ENCODE results near the gene NMS. TPM values are rescaled to one million over a fixed set of nuclear protein-coding genes. Genes with fewer than 3 reads are reported as not detected.

Gene NMS
- total and polyA plus RNA-seq, 10 of the 15 experiments (the other 5 are each of a cell fraction or from before 2014, with no cell fraction given), result not detected

GRCh38 chr2:100526868-100527267 is 56.6 kb downstream of the NMS start:
- H3K4me1 ChIP-seq (ENCODE audit: control insufficient read depth, insufficient read depth, low read length), result no peaks in the 10 kb centered on the region
- peaks cover 0 to 2% of the 10 kb centered on the region in 2 experiments; a peak in 1 of 4 replicates for H3K27me3 ChIP-seq (replicated peaks in 1 of 2; ENCODE audit: control insufficient read depth in 2 of 2, insufficient read depth in 2 of 2, low read length in 1 of 2)
- H2AFZ ChIP-seq (ENCODE audit: control insufficient read depth, low read depth, low read length), result no peak overlapping the region
- in situ Hi-C loops (cut with MboI), result no loop called here
- WGBS (ENCODE audit: insufficient coverage, insufficient replicate concordance, low lambda C conversion rate, missing lambda C conversion rate), result 27% methylated on average over 1 of the region's 1 CpG
- H3K36me3 ChIP-seq (ENCODE audit: control insufficient read depth in 2 of 2, insufficient read depth in 2 of 2, low read length in 1 of 2), result no peaks in the 10 kb centered on the region
- TF ChIP-seq HSF1 (IDR thresholded peaks at IDR 0.05; ENCODE audit: low read depth, low read length), result no peak
- no peak overlapping the region for H3K27ac ChIP-seq (ENCODE audit: control insufficient read depth, insufficient read depth)
- H3K4me3 ChIP-seq, result no peak overlapping the region
- ChIA-PET CTCF (interaction anchor here (1.1 to 1.2 kb wide), 2 partner anchors 12 to 23 kb away, joined by 3 read pairs; no protein-coding TSS in a partner anchor), SMC1A (ENCODE audit: uncharacterized antibody, unreplicated experiment) (no interaction called here), POLR2A (no interaction called here), RAD21 (ENCODE audit: unreplicated experiment) (no interaction called here)
- H3K9me3 ChIP-seq (replicated peaks; ENCODE audit: control insufficient read depth, insufficient read depth, low read length), result no peaks in the 10 kb centered on the region
- H4K20me1 ChIP-seq (ENCODE audit: control insufficient read depth, insufficient read depth), result no peaks in the 10 kb centered on the region
- intact Hi-C loops (cut with micrococcal nuclease; ENCODE audit: unreplicated experiment), result no loop called here
- DNase-seq (ENCODE audit: low read depth, low spot score), result no peak
- no peak overlapping the region for H3K4me2 ChIP-seq (ENCODE audit: control insufficient read depth, insufficient read depth)
- no peaks in the 10 kb centered on the region for H3K79me2 ChIP-seq (ENCODE audit: control insufficient read depth, insufficient read depth, low read length)
- no peak for FAIRE-seq
- no peak overlapping the region for H3K9ac ChIP-seq (ENCODE audit: control insufficient read depth, insufficient read depth, low read length)
- BruUV-seq (replicated peaks), result no TSS peak
- no peak for ATAC-seq

GRCh38 chr2:100527440-100528015 is 57.2 kb downstream of the NMS start:
- Histone ChIP-seq H3K27ac (ENCODE audit: control insufficient read depth, insufficient read depth) (no peak overlapping the region), H3K79me2 (ENCODE audit: control insufficient read depth, insufficient read depth, low read length) (no peaks in the 10 kb centered on the region), H3K4me3 (no peak overlapping the region), H2AFZ (ENCODE audit: control insufficient read depth, low read depth, low read length) (no peak overlapping the region), H4K20me1 (ENCODE audit: control insufficient read depth, insufficient read depth) (no peaks in the 10 kb centered on the region), H3K4me2 (ENCODE audit: control insufficient read depth, insufficient read depth) (no peak overlapping the region), H3K9me3 (replicated peaks; ENCODE audit: control insufficient read depth, insufficient read depth, low read length) (no peaks in the 10 kb centered on the region), H3K36me3 (ENCODE audit: control insufficient read depth in 2 of 2, insufficient read depth in 2 of 2, low read length in 1 of 2) (no peaks in the 10 kb centered on the region), H3K27me3 (replicated peaks in 1 of 2; ENCODE audit: control insufficient read depth in 2 of 2, insufficient read depth in 2 of 2, low read length in 1 of 2) (peaks cover 0 to 2% of the 10 kb centered on the region in 2 experiments; a peak in 1 of 4 replicates), H3K9ac (ENCODE audit: control insufficient read depth, insufficient read depth, low read length) (no peak overlapping the region), H3K4me1 (ENCODE audit: control insufficient read depth, insufficient read depth, low read length) (no peaks in the 10 kb centered on the region)
- WGBS (ENCODE audit: insufficient coverage, insufficient replicate concordance, low lambda C conversion rate, missing lambda C conversion rate), result 33% methylated on average over 7 of the region's 7 CpGs
- intact Hi-C loops (cut with micrococcal nuclease; ENCODE audit: unreplicated experiment), result no loop called here
- no TSS peak for BruUV-seq (replicated peaks)
- SMC1A ChIA-PET (ENCODE audit: uncharacterized antibody, unreplicated experiment), result no interaction called here
- ATAC-seq (no peak), DNase-seq (ENCODE audit: low read depth, low spot score) (no peak), FAIRE-seq (no peak)
- RAD21 ChIA-PET (ENCODE audit: unreplicated experiment), result no interaction called here
- POLR2A ChIA-PET, result no interaction called here
- CTCF ChIA-PET, result interaction anchor here (1.1 kb wide), 1 partner anchor 23 kb away, joined by 3 read pairs; no protein-coding TSS in a partner anchor
- in situ Hi-C loops (cut with MboI), result no loop called here
- no peak for TF ChIP-seq NFXL1 (IDR thresholded peaks at IDR 0.05; ENCODE audit: borderline replicate concordance)
- no peak for TF ChIP-seq POU2F2 (IDR thresholded peaks at IDR 0.05; ENCODE audit: borderline replicate concordance, low read depth, low read length)
- TF ChIP-seq PML (IDR thresholded peaks at IDR 0.05; ENCODE audit: low read length), result no peak
- no peak for TF ChIP-seq SMC3 (IDR thresholded peaks at IDR 0.05; ENCODE audit: borderline replicate concordance, low read length)
- no peak for TF ChIP-seq CREM (IDR thresholded peaks at IDR 0.05; ENCODE audit: low read depth)
- TF ChIP-seq ZNF687 (IDR thresholded peaks at IDR 0.05), result no peak
- no peak for TF ChIP-seq SMAD5 (IDR thresholded peaks at IDR 0.05; ENCODE audit: low read depth)
- TF ChIP-seq MTA3 (IDR thresholded peaks at IDR 0.05; ENCODE audit: borderline replicate concordance, low read length), result no peak
- no peak for TF ChIP-seq MEF2B (IDR thresholded peaks at IDR 0.05; ENCODE audit: partially characterized antibody, poor library complexity, severe bottlenecking)
- no peak for TF ChIP-seq ZSCAN29 (IDR thresholded peaks at IDR 0.05)
- TF ChIP-seq DPF2 (IDR thresholded peaks at IDR 0.05), result no peak
- TF ChIP-seq TCF7 (IDR thresholded peaks at IDR 0.05; ENCODE audit: borderline replicate concordance), result no peak
- no peak for TF ChIP-seq CBX3 (IDR thresholded peaks at IDR 0.05; ENCODE audit: borderline replicate concordance, low read depth)
